Measurements from ENCODE around the gene MAVS. TPM values are rescaled to one million over a fixed set of nuclear protein-coding genes. Genes with fewer than 3 reads are reported as not detected.

MAVS gene
- total RNA-seq, 4 donors from 2014 or later = 20.7 to 58.0 (median 27.2) TPM

GRCh38 chr20:3843490-3843889 is 3.1 kb upstream of the MAVS start:
- no peak for TF ChIP-seq CTCF (IDR thresholded peaks at IDR 0.05; ENCODE audit: low read depth)

GRCh38 chr20:3846378-3846739 is 275 bp upstream of the MAVS start:
- no peak for TF ChIP-seq CTCF (IDR thresholded peaks at IDR 0.05; ENCODE audit: low read depth)

- no peak for TF ChIP-seq CTCF (IDR thresholded peaks at IDR 0.05; ENCODE audit: low read depth)
Measured at GRCh38 chr20:3847429-3847940, 851 bp downstream of the MAVS start.

- TF ChIP-seq CTCF (IDR thresholded peaks at IDR 0.05; ENCODE audit: low read depth) = no peak
Measured at GRCh38 chr20:3848565-3848964, 1.9 kb downstream of the MAVS start.

- TF ChIP-seq CTCF (IDR thresholded peaks at IDR 0.05; ENCODE audit: low read depth) = no peak
Measured at GRCh38 chr20:3854462-3854871, 7.8 kb downstream of the MAVS start.

GRCh38 chr20:3857405-3857804 is 10.8 kb downstream of the MAVS start:
- TF ChIP-seq CTCF (IDR thresholded peaks at IDR 0.05; ENCODE audit: low read depth) = no peak

GRCh38 chr20:3858689-3859088 is 12.1 kb downstream of the MAVS start:
- TF ChIP-seq CTCF (IDR thresholded peaks at IDR 0.05; ENCODE audit: low read depth) = no peak
